Measurements from ENCODE around the gene PITPNM1.

DNA sequence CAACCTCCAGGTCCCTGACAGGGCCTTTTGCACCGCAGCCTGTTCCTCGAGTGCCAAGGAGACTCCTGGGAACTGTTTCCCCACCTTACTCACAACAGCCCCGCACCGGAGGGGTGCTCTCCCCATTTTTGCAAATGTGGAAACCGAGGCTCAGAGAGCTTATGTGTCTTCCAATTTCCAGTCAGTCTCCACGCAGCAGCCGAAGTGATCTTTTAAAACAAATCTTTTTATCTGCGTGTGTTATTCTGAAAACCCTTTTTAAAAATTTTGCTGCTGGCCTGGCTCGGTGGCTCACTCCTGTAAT, 35.7 kb downstream of the PITPNM1 start:
- TF ChIP-seq EZH2phosphoT487 (IDR thresholded peaks at IDR 0.05; ENCODE audit: insufficient read depth, low read depth), result no peak
- TF ChIP-seq EZH2 (IDR thresholded peaks at IDR 0.05; ENCODE audit: insufficient read depth, poor library complexity, severe bottlenecking), result no peak
